GM12878 (cell line): ENCODE results near the gene FAM111B. TPM values are rescaled to one million over a fixed set of nuclear protein-coding genes. Genes with fewer than 3 reads are reported as not detected.
A peak's percentile ranks its signal among the peaks of the same experiment; 100 is the strongest.

Source experiments
- ATAC-seq: fragments of 200-7000 bp; cut with Tn5 transposase; 3 replicates; pipeline ENCODE4 v1.9.1; 2020; ENCODE audit warnings: mild to moderate bottlenecking, moderate library complexity
- BruUV-seq: library from RNA; stranded (reverse); fragments of 400-500 nt; replicated peaks from 2 replicates; lab custom pipeline; 2021; lab: Mats Ljungman, UMichigan
- CTCF ChIA-PET: fragments of 300-600 bp; sonication (Branson Sonifier 250); formaldehyde crosslinking; extraction: SDS; loops from one replicate; lab custom pipeline; 2021; ENCODE audit warnings: inconsistent platforms; lab: Yijun Ruan, JAX
- POLR2A ChIA-PET: fragments of 350-600 bp; formaldehyde crosslinking; extraction: SDS; loops from one replicate; lab custom pipeline; 2021; ENCODE audit warnings: inconsistent platforms; lab: Charles Lee
- RAD21 ChIA-PET: fragments of 300-600 bp; sonication (Branson Sonifier 250); formaldehyde crosslinking; loops from one replicate; lab custom pipeline; 2023; ENCODE audit warnings: antibody characterized with exemption; ENCODE audit not compliant: unreplicated experiment; lab: Charles Lee
- SMC1A ChIA-PET: fragments of 300-600 bp; sonication (Branson Sonifier 250); formaldehyde crosslinking; loops from one replicate; lab custom pipeline; 2023; ENCODE audit not compliant: unreplicated experiment, uncharacterized antibody; lab: Charles Lee
- DNase-seq: peaks from one replicate; pipeline ENCODE4 v3.0.0-alpha.2; 2011; ENCODE audit warnings: low read depth, low spot score
- FAIRE-seq: peaks from 3 replicates; lab custom pipeline; 2011; peaks lifted over from hg19 to GRCh38; lab: Jason Lieb, UNC
- H2AFZ ChIP-seq: 2 replicates; pipeline ENCODE4 v1.6.0; 2011; ENCODE audit warnings: low read depth, low read length, control low read depth; ENCODE audit not compliant: control insufficient read depth
- H3K27ac ChIP-seq: 2 replicates; pipeline ENCODE4 v1.5.1; 2011; ENCODE audit warnings: control low read depth; ENCODE audit not compliant: control insufficient read depth, insufficient read depth
- H3K27me3 ChIP-seq, 2 experiments: replicated peaks in 1 of 2; 2 replicates each; pipeline versions ENCODE4 v1.6.0 to v1.6.1; 2011; ENCODE audit warnings: low read length in 1 of 2; ENCODE audit not compliant: control insufficient read depth in 2 of 2, insufficient read depth in 2 of 2
- H3K36me3 ChIP-seq, 2 experiments: 2 replicates each; pipeline ENCODE4 v1.5.1; 2011; ENCODE audit warnings: low read length in 1 of 2; ENCODE audit not compliant: control insufficient read depth in 2 of 2, insufficient read depth in 2 of 2
- H3K4me1 ChIP-seq: 2 replicates; pipeline ENCODE4 v1.6.1; 2011; ENCODE audit warnings: mild to moderate bottlenecking, low read length, moderate library complexity, mixed read lengths; ENCODE audit not compliant: control insufficient read depth, insufficient read depth
- H3K4me2 ChIP-seq: 2 replicates; pipeline ENCODE4 v1.6.0; 2011; ENCODE audit warnings: control low read depth; ENCODE audit not compliant: control insufficient read depth, insufficient read depth
- H3K4me3 ChIP-seq: fragments of 200-600 bp; sonication (generic); 2 replicates; pipeline ENCODE4 v1.5.1; 2016
- H3K79me2 ChIP-seq: 2 replicates; pipeline ENCODE4 v1.6.0; 2011; ENCODE audit warnings: low read length; ENCODE audit not compliant: control insufficient read depth, insufficient read depth
- H3K9ac ChIP-seq: 2 replicates; pipeline ENCODE4 v1.8.0; 2011; ENCODE audit warnings: low read length, control low read depth, mixed read lengths; ENCODE audit not compliant: control insufficient read depth, insufficient read depth
- H3K9me3 ChIP-seq: replicated peaks from 3 replicates; pipeline ENCODE4 v1.5.1; 2011; ENCODE audit warnings: mild to moderate bottlenecking, low read length; ENCODE audit not compliant: control insufficient read depth, insufficient read depth
- H4K20me1 ChIP-seq: 2 replicates; pipeline ENCODE4 v1.6.0; 2011; ENCODE audit not compliant: control insufficient read depth, insufficient read depth
- BACH1 ChIP-seq: fragments of 450-650 bp; IDR thresholded peaks from 2 replicates; pipeline ENCODE4 v1.6.1; 2017; ENCODE audit warnings: mild to moderate bottlenecking, borderline replicate concordance
- BCLAF1 ChIP-seq: fragments of 450-650 bp; IDR thresholded peaks from 2 replicates; pipeline ENCODE4 v1.6.1; 2017; ENCODE audit warnings: antibody characterized with exemption, mild to moderate bottlenecking, moderate library complexity
- CBFB ChIP-seq: IDR thresholded peaks from 2 replicates; pipeline ENCODE4 v1.6.1; 2016; ENCODE audit warnings: antibody characterized with exemption, low read depth
- CREB1 ChIP-seq: IDR thresholded peaks from 2 replicates; pipeline ENCODE4 v1.6.1; 2012; ENCODE audit warnings: low read depth, mild to moderate bottlenecking, inconsistent platforms
- ESRRA ChIP-seq: IDR thresholded peaks from 2 replicates; pipeline ENCODE4 v1.6.1; 2012; ENCODE audit warnings: mild to moderate bottlenecking, low read length, improper control_type of control experiment
- FOS ChIP-seq: IDR thresholded peaks from 3 replicates; pipeline ENCODE4 v1.6.1; 2011; ENCODE audit warnings: borderline replicate concordance; ENCODE audit not compliant: insufficient read length; ENCODE audit errors: extremely low read depth
- GATAD2B ChIP-seq: fragments of 450-650 bp; conservative IDR thresholded peaks from 2 replicates; pipeline ENCODE4 v1.6.1; 2017; ENCODE audit warnings: low read depth, mild to moderate bottlenecking, moderate library complexity
- HDGF ChIP-seq: fragments of 450-650 bp; IDR thresholded peaks from 2 replicates; pipeline ENCODE4 v1.6.1; 2016; ENCODE audit warnings: antibody characterized with exemption
- MEF2A ChIP-seq: IDR thresholded peaks from 2 replicates; pipeline ENCODE4 v1.6.1; 2011; ENCODE audit warnings: low read depth, mild to moderate bottlenecking, low read length, moderate library complexity; ENCODE audit not compliant: insufficient read depth
- MYC ChIP-seq: IDR thresholded peaks from 2 replicates; pipeline ENCODE4 v1.6.1; 2011; ENCODE audit warnings: mild to moderate bottlenecking, low read length, moderate library complexity, inconsistent platforms; ENCODE audit not compliant: insufficient read depth, insufficient replicate concordance, insufficient read length, severe bottlenecking
- NFIC ChIP-seq: IDR thresholded peaks from 2 replicates; pipeline ENCODE4 v1.6.1; 2012; ENCODE audit warnings: low read depth, mild to moderate bottlenecking, inconsistent platforms, low read length, moderate library complexity
- PAX5 ChIP-seq: IDR thresholded peaks from 2 replicates; pipeline ENCODE4 v1.6.1; 2011; ENCODE audit warnings: low read depth, low read length, borderline replicate concordance
- POLR2A ChIP-seq: IDR thresholded peaks from 2 replicates; pipeline ENCODE4 v1.6.1; 2011; ENCODE audit warnings: low read depth, mild to moderate bottlenecking, low read length
- RCOR1 ChIP-seq: conservative IDR thresholded peaks from 2 replicates; pipeline ENCODE4 v1.6.1; 2012; ENCODE audit warnings: low read depth, low read length, improper control_type of control experiment
- RFX5 ChIP-seq: IDR thresholded peaks from 2 replicates; pipeline ENCODE4 v1.6.1; 2011; ENCODE audit warnings: low read depth, low read length, improper control_type of control experiment
- SIN3A ChIP-seq: IDR thresholded peaks from 2 replicates; pipeline ENCODE4 v1.6.1; 2012; ENCODE audit warnings: low read depth, low read length, improper control_type of control experiment
- SMC3 ChIP-seq: IDR thresholded peaks from 2 replicates; pipeline ENCODE4 v1.6.1; 2011; ENCODE audit warnings: low read length, improper control_type of control experiment, borderline replicate concordance
- STAT3 ChIP-seq: IDR thresholded peaks from 2 replicates; pipeline ENCODE4 v1.6.1; 2011; ENCODE audit warnings: low read depth, low read length, improper control_type of control experiment
- SUPT20H ChIP-seq: IDR thresholded peaks from 2 replicates; pipeline ENCODE4 v1.6.1; 2011; ENCODE audit warnings: low read depth, mild to moderate bottlenecking, low read length, moderate library complexity, borderline replicate concordance; ENCODE audit not compliant: control insufficient read depth
- TARDBP ChIP-seq: IDR thresholded peaks from 2 replicates; pipeline ENCODE4 v1.6.1; 2016; ENCODE audit warnings: borderline replicate concordance
- TCF3 ChIP-seq: IDR thresholded peaks from 2 replicates; pipeline ENCODE4 v1.6.1; 2012; ENCODE audit warnings: low read depth, mild to moderate bottlenecking, low read length, borderline replicate concordance; ENCODE audit not compliant: insufficient read depth
- TCF7 ChIP-seq: IDR thresholded peaks from 2 replicates; pipeline ENCODE4 v1.6.1; 2014; ENCODE audit warnings: antibody characterized with exemption, borderline replicate concordance
- ZBED1 ChIP-seq: IDR thresholded peaks from 2 replicates; pipeline ENCODE4 v1.6.1; 2016; ENCODE audit warnings: borderline replicate concordance
- WGBS: methylation state at CpG from one replicate; pipeline ENCODE4 v1.1.6; 2016; ENCODE audit warnings: low lambda C conversion rate; ENCODE audit not compliant: insufficient replicate concordance, insufficient coverage; ENCODE audit errors: missing lambda C conversion rate; 5-methylcytosine and 5-hydroxymethylcytosine counted together
- in situ Hi-C: fragments of 300-500 bp; cut with MboI; formaldehyde crosslinking; loops from 9 replicates; pipeline ENCODE4 v1.14.3; 2018; ENCODE audit warnings: mixed read lengths
- intact Hi-C: fragments of 100-400 bp; cut with micrococcal nuclease; formaldehyde crosslinking; loops from one replicate; pipeline ENCODE4 v1.14.2; 2022; ENCODE audit not compliant: unreplicated experiment
- polyA plus RNA-seq, 11 experiments: library from polyadenylated mRNA; depleted of rRNA in 4 of 11; unstranded in 6 of 11; stranded (reverse) in 5 of 11; fragments of >200 nt; fragmentation: Nextera tagmentation in 4 of 11; fragmentation: Illumina TruSeq in 1 of 11; extraction: Ambion mirVana in 4 of 11; extraction: Trizol in 1 of 11; gene quantifications; 1 replicate in 1 of 11; 2 replicates in 10 of 11; pipeline versions ENCODE4 v1.2.1 to v1.2.3, GENCODE V29; 2011 to 2016; ENCODE audit warnings: inconsistent platforms in 2 of 11, missing spikeins in 2 of 11, low read depth in 1 of 11
- total RNA-seq, 4 experiments: library from RNA; depleted of rRNA in 3 of 4; stranded (reverse); fragments of >200 nt in 3 of 4; fragmentation: Illumina TruSeq in 1 of 4; extraction: Trizol in 1 of 4; gene quantifications; 2 replicates each; pipeline versions ENCODE4 v1.2.1 to v1.2.3, GENCODE V29; 2013 to 2021

FAM111B gene
- total and polyA plus RNA-seq, 10 of the 15 experiments (the other 5 are each of a cell fraction or from before 2014, with no cell fraction given) = 35.9 to 97.2 (median 62.1) TPM

- Histone ChIP-seq H3K4me3 (peak overlapping the region; percentile 93), H3K9ac (peak overlapping the region; percentile 83), H3K27me3 (no peaks in the 10 kb centered on the region), H3K4me2 (peak overlapping the region; percentile 98), H3K27ac (peak overlapping the region; percentile 84), H3K9me3 (no peaks in the 10 kb centered on the region; the same call in 2 of the 3 replicates), H2AFZ (peak overlapping the region; percentile 56), H4K20me1 (no peaks in the 10 kb centered on the region), H3K4me1 (peaks cover 6% of the 10 kb centered on the region), H3K36me3 (no peaks in the 10 kb centered on the region), H3K79me2 (peaks cover 51% of the 10 kb centered on the region)
- ATAC-seq (peak; percentile 41), FAIRE-seq (peak; percentile 74), DNase-seq (peak; percentile 60)
- in situ Hi-C loops (loop anchor here (5.0 to 10.0 kb wide), 3 partner anchors 35 to 382 kb away; no protein-coding TSS in a partner anchor), intact Hi-C loops (loop anchor here (5.0 kb wide), 1 partner anchor 210 kb away; no protein-coding TSS in a partner anchor)
- BruUV-seq = no TSS peak
- SMC1A ChIA-PET = interaction anchor here (0.6 to 14.9 kb wide), 16 partner anchors 8 to 257 kb away, joined by 3 to 155 read pairs (median 6); no protein-coding TSS in a partner anchor
- POLR2A ChIA-PET = interaction anchor here (0.6 to 4.3 kb wide), 9 partner anchors 11 to 42 kb away, joined by 3 to 32 read pairs (median 7); no protein-coding TSS in a partner anchor
- WGBS = 2% methylated on average over 39 of the region's 70 CpGs
- CTCF ChIA-PET = interaction anchor here (0.7 to 30.3 kb wide), 22 partner anchors 8 to 258 kb away, joined by 3 to 1180 read pairs (median 12); partner anchors contain the start of genes MPEG1 and OR5A2
- RAD21 ChIA-PET = interaction anchor here (0.8 to 9.0 kb wide), 20 partner anchors 9 to 257 kb away, joined by 3 to 183 read pairs (median 8); partner anchors contain the start of gene MPEG1
- TF ChIP-seq BCLAF1 (no peak), PAX5 (peak; percentile 85), NFIC (no peak), MEF2A (0 out of 2 replicates have a peak, but pooled peaks have one; percentile 23), STAT3 (no peak), RFX5 (no peak), BACH1 (peak; percentile 18; the same call in 1 of the 2 replicates), TCF3 (0 out of 2 replicates have a peak, but pooled peaks have one; percentile 14), RCOR1 (no peak), CBFB (peak; percentile 83), FOS (no peak), TCF7 (no peak), HDGF (no peak), TARDBP (0 out of 2 replicates have a peak, but pooled peaks have one; percentile 36), SIN3A (no peak), MYC (no peak), ZBED1 (peak; percentile 72; the same call in 1 of the 2 replicates), ESRRA (no peak), SUPT20H (no peak), GATAD2B (peak; percentile 55; the same call in 1 of the 2 replicates), POLR2A (peak; percentile 81), CREB1 (no peak), SMC3 (0 out of 2 replicates have a peak, but pooled peaks have one; percentile 8)
Observed at GRCh38 chr11:59172345-59173079, 65.5 kb downstream of the FAM111B start.
